OCI-LY7 (cell line): ENCODE results near the gene SLC12A3. TPM values are rescaled to one million over a fixed set of nuclear protein-coding genes. Genes with fewer than 3 reads are reported as not detected.

Experiments
- BruUV-seq: library from RNA; stranded (reverse); fragments of 400-500 nt; replicated peaks from 2 replicates; lab custom pipeline; 2021; lab: Mats Ljungman, UMichigan
- CTCF ChIA-PET: fragments of 300-600 bp; sonication (Branson Sonifier 250); formaldehyde crosslinking; loops from one replicate; lab custom pipeline; 2022; ENCODE audit warnings: antibody characterized with exemption; ENCODE audit not compliant: unreplicated experiment; lab: Charles Lee
- POLR2A ChIA-PET: fragments of 300-600 bp; sonication (Branson Sonifier 250); formaldehyde crosslinking; loops from one replicate; lab custom pipeline; 2022; ENCODE audit warnings: antibody characterized with exemption; lab: Charles Lee
- DNase-seq: peaks from one replicate; pipeline ENCODE4 v3.0.0-alpha.2; 2015; ENCODE audit warnings: low spot score
- H2AFZ ChIP-seq: fragments of 200-600 bp; sonication (generic), shearing (Covaris generic); 2 replicates; pipeline ENCODE4 v1.6.1; 2014; ENCODE audit warnings: mild to moderate bottlenecking, antibody characterized with exemption, low read length, moderate library complexity
- H3K27ac ChIP-seq: fragments of 200-600 bp; sonication (generic); 2 replicates; pipeline ENCODE4 v1.5.1; 2014; ENCODE audit warnings: mixed run types, low read depth, mild to moderate bottlenecking, moderate library complexity, low read length, inconsistent platforms; ENCODE audit not compliant: poor library complexity, severe bottlenecking
- H3K36me3 ChIP-seq: fragments of 200-600 bp; sonication (generic); 2 replicates; pipeline ENCODE4 v1.6.1; 2014; ENCODE audit warnings: mild to moderate bottlenecking, antibody characterized with exemption, low read length, moderate library complexity, mixed read lengths; ENCODE audit not compliant: insufficient read depth
- H3K4me1 ChIP-seq: fragments of 200-600 bp; sonication (generic); 2 replicates; pipeline ENCODE4 v1.5.1; 2014; ENCODE audit warnings: mild to moderate bottlenecking, low read length; ENCODE audit not compliant: insufficient read depth, poor library complexity, severe bottlenecking
- H3K4me2 ChIP-seq: fragments of 200-600 bp; sonication (generic); 2 replicates; pipeline ENCODE4 v1.6.1; 2014; ENCODE audit warnings: mild to moderate bottlenecking, low read length
- H3K4me3 ChIP-seq: fragments of 200-600 bp; sonication (generic); 2 replicates; pipeline ENCODE4 v1.5.1; 2014; ENCODE audit warnings: mild to moderate bottlenecking, low read depth, low read length; ENCODE audit not compliant: poor library complexity, severe bottlenecking
- H3K79me2 ChIP-seq: fragments of 200-600 bp; sonication (generic); 2 replicates; pipeline ENCODE4 v1.6.1; 2016; ENCODE audit warnings: low read depth, mild to moderate bottlenecking, low read length, moderate library complexity, mixed read lengths; ENCODE audit not compliant: insufficient read depth
- H3K9me2 ChIP-seq: fragments of 200-600 bp; sonication (generic); 2 replicates; pipeline ENCODE4 v1.6.1; 2016; ENCODE audit warnings: mild to moderate bottlenecking, low read length, mixed read lengths; ENCODE audit not compliant: insufficient read depth
- H3K9me3 ChIP-seq: fragments of 200-600 bp; sonication (generic); 2 replicates; pipeline ENCODE4 v1.6.1; 2014; ENCODE audit warnings: mild to moderate bottlenecking, mixed run types, low read length, mixed read lengths
- H4K20me1 ChIP-seq: fragments of 200-600 bp; sonication (generic); 2 replicates; pipeline ENCODE4 v1.6.1; 2014; ENCODE audit warnings: mild to moderate bottlenecking, antibody characterized with exemption, low read length, moderate library complexity, mixed read lengths; ENCODE audit not compliant: insufficient read depth
- CTCF ChIP-seq: fragments of 200-600 bp; sonication (generic); conservative IDR thresholded peaks from 2 replicates; pipeline ENCODE4 v1.5.1; 2014; ENCODE audit warnings: mild to moderate bottlenecking, antibody characterized with exemption, low read length, moderate library complexity, mixed read lengths
- EZH2phosphoT487 ChIP-seq: fragments of 200-600 bp; sonication (generic); IDR thresholded peaks from 2 replicates; pipeline ENCODE4 v1.6.1; 2018; ENCODE audit warnings: low read depth, borderline replicate concordance, mild to moderate bottlenecking, mixed run types, antibody characterized with exemption, low read length, moderate library complexity, mixed read lengths
- intact Hi-C: fragments of 100-400 bp; cut with micrococcal nuclease; formaldehyde crosslinking; loops from one replicate; pipeline ENCODE4 v1.10.0; 2022; ENCODE audit not compliant: unreplicated experiment
- total RNA-seq, 2 experiments: library from RNA; depleted of rRNA in 1 of 2; stranded (reverse); fragments of >200 nt in 1 of 2; shearing (Covaris generic) in 1 of 2; gene quantifications; 2 replicates each; pipeline ENCODE4 v1.2.3, GENCODE V29; 2014 to 2022

Gene SLC12A3
- total RNA-seq, 2 experiments from 2014 or later = 0.25 to 0.88 TPM

GRCh38 chr16:56931271-56931891 lies 66.4 kb downstream of the SLC12A3 start:
- H3K36me3 ChIP-seq = peaks cover 43% of the 10 kb centered on the region
- peak overlapping the region; percentile 58; the same call in 1 of the 2 replicates for H2AFZ ChIP-seq
- peaks cover 32% of the 10 kb centered on the region for H4K20me1 ChIP-seq
- H3K9me2 ChIP-seq = no peaks in the 10 kb centered on the region
- peak overlapping the region; percentile 94 for H3K27ac ChIP-seq
- ChIA-PET CTCF (interaction anchor here (0.6 to 2.9 kb wide), 7 partner anchors 10 to 63 kb away, joined by 3 to 14 read pairs (median 6); no protein-coding TSS in a partner anchor), POLR2A (interaction anchor here (0.5 to 9.8 kb wide), 15 partner anchors 10 to 1792 kb away, joined by 3 to 256 read pairs (median 4); no protein-coding TSS in a partner anchor)
- no peak for TF ChIP-seq EZH2phosphoT487
- TF ChIP-seq CTCF = no peak
- no peaks in the 10 kb centered on the region for H3K9me3 ChIP-seq
- peak overlapping the region; percentile 95 for H3K4me3 ChIP-seq
- H3K79me2 ChIP-seq = peaks cover 45% of the 10 kb centered on the region
- intact Hi-C loops = loop anchor here (1.0 kb wide), 3 partner anchors 14 to 110 kb away; no protein-coding TSS in a partner anchor
- peak; percentile 93 for DNase-seq
- TSS peak; percentile 87 for BruUV-seq
- H3K4me2 ChIP-seq = peak overlapping the region; percentile 82
- peaks cover 65% of the 10 kb centered on the region for H3K4me1 ChIP-seq

GRCh38 chr16:56931892-56932720 lies 67.1 kb downstream of the SLC12A3 start, which contains the start of gene HERPUD1:
TSS of gene HERPUD1 (plus strand) at chr16:56932142. CDS start at chr16:56932245, 103 bp downstream.
- Histone ChIP-seq H3K4me1 (peaks cover 66% of the 10 kb centered on the region), H4K20me1 (peaks cover 39% of the 10 kb centered on the region), H3K27ac (peak within 1 kb of the TSS; percentile 94), H2AFZ (peak within 1 kb of the TSS; percentile 58; the same call in 1 of the 2 replicates), H3K9me2 (no peaks in the 10 kb centered on the region), H3K4me3 (peak within 1 kb of the TSS; percentile 95), H3K36me3 (peaks cover 51% of the 10 kb centered on the region), H3K4me2 (peak within 1 kb of the TSS; percentile 82), H3K79me2 (peaks cover 52% of the 10 kb centered on the region), H3K9me3 (no peaks in the 10 kb centered on the region)
- intact Hi-C loops = loop anchor here (1.0 kb wide), 4 partner anchors 15 to 109 kb away; no protein-coding TSS in a partner anchor
- no peak for TF ChIP-seq EZH2phosphoT487
- no peak; the same call in 1 of the 2 replicates for TF ChIP-seq CTCF
- CTCF ChIA-PET = interaction anchor here (1.1 to 2.9 kb wide), 5 partner anchors 12 to 64 kb away, joined by 3 to 14 read pairs (median 6); no protein-coding TSS in a partner anchor
- BruUV-seq = no TSS peak
- POLR2A ChIA-PET = interaction anchor here (0.5 to 9.8 kb wide), 9 partner anchors 9 to 203 kb away, joined by 3 to 256 read pairs (median 5); no protein-coding TSS in a partner anchor
- DNase-seq = peak; percentile 99
